Stimulated activated CD4-positive, alpha-beta T cell treated with anti-CD3 and anti-CD28 coated beads, Interleukin-2, amount 100 ng/mL, for 48 hours (primary cell): ENCODE results near the gene STEAP3.

Experiments used
- DNase-seq, 2 donors: peaks; one replicate each; pipeline ENCODE4 v3.0.0-alpha.2; 2020

Gene STEAP3, protein sequence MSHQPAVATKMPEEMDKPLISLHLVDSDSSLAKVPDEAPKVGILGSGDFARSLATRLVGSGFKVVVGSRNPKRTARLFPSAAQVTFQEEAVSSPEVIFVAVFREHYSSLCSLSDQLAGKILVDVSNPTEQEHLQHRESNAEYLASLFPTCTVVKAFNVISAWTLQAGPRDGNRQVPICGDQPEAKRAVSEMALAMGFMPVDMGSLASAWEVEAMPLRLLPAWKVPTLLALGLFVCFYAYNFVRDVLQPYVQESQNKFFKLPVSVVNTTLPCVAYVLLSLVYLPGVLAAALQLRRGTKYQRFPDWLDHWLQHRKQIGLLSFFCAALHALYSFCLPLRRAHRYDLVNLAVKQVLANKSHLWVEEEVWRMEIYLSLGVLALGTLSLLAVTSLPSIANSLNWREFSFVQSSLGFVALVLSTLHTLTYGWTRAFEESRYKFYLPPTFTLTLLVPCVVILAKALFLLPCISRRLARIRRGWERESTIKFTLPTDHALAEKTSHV

GRCh38 chr2:119223521-119224390, at the start of gene STEAP3:
Gene STEAP3 (plus strand): TSS chr2:119223834. CDS start chr2:119231013, 7,179 bp downstream.
- no peak for DNase-seq

- DNase-seq: peak; percentile 55 to 61
Measured at GRCh38 chr2:119174216-119174992, 49.2 kb upstream of the STEAP3 start.

- DNase-seq: no peak
Measured at GRCh38 chr2:119174993-119175347, 48.7 kb upstream of the STEAP3 start.

- no peak for DNase-seq
Measured at GRCh38 chr2:119175517-119175916, 48.1 kb upstream of the STEAP3 start.

- DNase-seq: no peak
Measured at GRCh38 chr2:119177171-119177837, 46.3 kb upstream of the STEAP3 start.

DNA sequence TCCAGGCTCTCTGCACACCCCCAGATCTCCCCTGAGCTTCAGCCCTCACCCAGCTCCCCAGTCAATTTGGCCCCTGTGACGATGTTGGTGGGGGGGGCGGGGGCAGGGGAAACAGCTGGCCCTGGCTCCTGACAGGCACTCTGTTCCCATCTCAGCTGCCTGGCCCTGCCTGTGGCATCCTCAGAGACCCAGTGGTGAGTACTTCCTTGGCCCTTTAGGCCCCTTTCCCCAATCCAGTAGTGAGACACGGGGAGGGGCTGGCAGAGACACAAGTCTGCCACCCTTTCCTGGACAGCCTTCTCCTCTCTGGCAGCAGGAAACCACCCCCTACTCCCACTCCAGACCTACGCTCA, 45.8 kb upstream of the STEAP3 start:
- DNase-seq: no peak

DNA sequence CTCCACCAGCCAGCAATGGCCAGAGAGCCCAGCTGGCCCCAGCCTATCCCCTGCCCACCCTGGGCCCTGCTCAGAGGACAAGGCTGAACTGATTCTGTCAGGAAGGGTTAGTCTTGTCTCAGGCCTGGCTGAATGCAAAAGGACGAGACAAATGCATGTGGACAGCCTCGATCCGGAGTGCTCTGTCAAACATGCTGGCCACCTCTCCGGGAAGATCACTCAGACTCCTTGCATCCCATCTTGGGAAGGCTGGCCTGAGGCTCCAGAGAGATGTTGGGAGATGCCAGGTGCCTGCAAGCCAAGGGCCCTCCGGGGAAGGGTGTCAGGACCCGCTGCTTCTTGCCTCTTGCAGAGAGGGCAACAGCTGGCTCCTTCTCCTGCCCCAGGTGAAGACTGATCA, 44.9 kb upstream of the STEAP3 start:
- DNase-seq: no peak

DNA sequence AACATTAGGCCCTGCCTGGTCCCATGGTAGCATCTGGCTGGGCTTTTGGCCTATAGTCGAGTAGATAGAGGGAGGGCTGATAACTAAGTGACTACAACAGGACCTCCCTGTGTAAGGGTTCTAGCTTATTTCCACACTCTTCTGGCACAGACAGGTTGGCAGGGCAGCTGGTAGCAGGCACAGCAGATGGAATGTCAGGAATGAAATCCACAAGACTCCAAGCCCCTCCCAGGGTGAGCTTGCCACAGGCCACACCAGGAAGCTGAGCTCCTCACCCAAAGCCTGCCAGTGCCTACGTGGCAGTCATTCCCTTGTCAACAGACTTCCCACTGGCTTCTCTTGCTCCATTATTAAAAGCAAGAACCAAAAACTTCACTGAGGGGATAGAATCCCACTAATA, 44.4 kb upstream of the STEAP3 start:
- no peak for DNase-seq

DNA sequence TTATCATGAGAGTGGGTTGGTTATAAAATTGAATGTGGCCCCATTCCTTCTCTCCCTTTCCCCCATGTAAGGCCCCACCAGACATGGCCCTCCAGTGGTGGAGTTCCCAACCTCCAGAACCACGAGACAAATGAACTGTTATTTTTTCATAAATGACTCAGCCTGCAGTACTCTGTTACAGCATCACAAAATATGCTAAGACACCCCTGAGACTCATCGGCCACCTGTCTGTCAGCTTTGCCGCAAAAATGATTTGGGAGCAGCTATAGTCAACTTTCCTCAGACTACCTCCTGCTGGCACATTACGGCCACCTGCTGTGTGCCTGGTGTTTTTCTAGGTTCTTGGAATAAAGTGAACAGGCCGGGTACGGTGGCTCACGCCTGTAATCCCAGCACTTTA, 43.6 kb upstream of the STEAP3 start:
- DNase-seq: no peak

GRCh38 chr2:119180892-119181291, 42.7 kb upstream of the STEAP3 start:
- DNase-seq: no peak

- DNase-seq: no peak
Measured at GRCh38 chr2:119181391-119181790, 42.2 kb upstream of the STEAP3 start.

DNA sequence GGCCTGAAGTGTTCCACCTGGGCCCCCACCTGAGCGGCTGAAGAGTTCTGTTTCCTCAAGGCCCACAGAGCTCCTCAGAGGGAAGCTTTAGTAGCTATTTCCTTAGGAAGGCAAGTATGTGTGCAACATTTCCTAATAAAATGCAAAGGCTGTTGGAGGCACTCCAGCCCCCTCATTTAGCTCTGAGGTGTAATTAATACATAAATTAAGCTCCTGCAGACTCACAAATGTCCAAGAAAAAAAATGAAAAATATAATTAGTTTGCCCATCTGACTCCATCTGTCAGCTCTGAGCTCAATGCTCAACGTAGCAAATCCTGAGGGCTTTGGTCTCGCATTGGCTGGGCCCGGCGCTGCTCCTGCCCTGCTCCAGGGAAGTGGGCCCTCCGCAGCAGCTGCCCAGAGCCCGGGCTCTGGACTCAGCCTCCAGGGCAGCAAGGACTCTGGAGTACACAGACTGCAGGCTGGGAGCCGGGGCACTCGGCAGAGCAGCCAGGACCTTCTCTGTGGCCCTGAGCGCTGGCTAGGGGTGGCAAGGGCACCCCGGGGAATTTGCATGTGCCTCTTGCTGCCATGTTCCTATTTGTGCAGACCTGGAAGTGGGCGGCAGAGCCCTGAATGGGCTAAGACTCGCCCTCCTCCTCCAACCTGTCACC, 41.7 kb upstream of the STEAP3 start:
- DNase-seq: no peak

GRCh38 chr2:119184512-119184911, 39.1 kb upstream of the STEAP3 start:
- DNase-seq: no peak

DNA sequence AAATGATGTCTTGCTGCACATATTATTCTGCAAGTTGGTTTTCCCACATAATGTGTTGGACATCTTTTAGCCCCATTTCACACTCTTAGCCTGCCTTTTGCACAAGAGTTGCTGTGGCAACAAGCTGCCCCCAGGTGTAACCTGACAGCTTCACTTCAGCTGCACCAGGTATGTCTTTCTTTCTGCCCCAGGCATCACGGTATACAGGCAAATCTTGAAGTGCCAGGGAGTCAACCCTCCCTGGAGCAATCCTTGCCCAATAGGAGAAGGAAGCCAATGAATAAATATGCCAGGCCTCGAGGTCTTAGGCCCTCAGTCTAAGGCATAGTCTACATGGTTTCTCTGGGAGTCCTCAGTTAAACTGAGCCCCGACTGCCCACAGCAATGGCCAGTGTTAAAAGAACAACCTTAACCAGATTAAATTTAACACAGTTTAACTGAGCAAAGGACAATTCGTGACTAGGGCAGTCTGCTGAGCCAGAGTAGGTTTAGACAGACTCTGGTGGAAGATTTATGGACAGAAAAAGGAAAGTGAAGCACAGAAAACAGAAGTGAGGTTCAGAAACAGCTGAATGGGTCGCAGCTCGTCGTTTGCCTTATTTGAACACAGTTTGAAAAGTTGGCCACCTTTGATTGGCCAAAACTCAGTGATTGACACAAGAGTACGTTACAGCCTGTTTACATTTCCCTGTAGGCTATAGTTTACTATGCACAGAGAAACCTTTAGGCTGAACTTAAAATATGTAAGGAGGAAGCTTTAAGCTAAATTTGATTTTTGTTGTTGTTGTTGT, 33.1 kb upstream of the STEAP3 start:
- no peak for DNase-seq

GRCh38 chr2:119192893-119193292, 30.7 kb upstream of the STEAP3 start:
- DNase-seq: no peak

- DNase-seq: no peak
Measured at GRCh38 chr2:119195001-119195400, 28.6 kb upstream of the STEAP3 start.

DNA sequence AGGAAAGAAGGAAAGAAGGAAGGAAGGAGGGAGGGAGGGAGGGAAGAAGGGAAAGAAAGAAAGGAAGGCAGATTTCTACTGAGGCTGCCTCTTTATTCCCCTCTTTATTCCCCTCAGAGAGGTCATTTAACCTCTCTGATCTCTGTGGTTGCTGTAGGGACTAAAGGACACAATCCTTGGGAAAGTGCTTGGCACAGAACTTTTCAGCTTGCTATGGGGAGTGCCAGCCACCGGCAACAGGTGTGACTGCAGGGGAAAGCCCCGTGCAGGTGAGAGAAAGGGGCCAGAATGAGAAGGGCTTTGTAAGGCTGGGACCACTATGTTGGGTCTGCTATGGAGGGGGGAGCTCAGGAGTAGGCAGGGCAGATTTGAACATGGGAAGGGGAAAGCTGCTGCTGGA, 27.7 kb upstream of the STEAP3 start:
- DNase-seq: no peak

DNA sequence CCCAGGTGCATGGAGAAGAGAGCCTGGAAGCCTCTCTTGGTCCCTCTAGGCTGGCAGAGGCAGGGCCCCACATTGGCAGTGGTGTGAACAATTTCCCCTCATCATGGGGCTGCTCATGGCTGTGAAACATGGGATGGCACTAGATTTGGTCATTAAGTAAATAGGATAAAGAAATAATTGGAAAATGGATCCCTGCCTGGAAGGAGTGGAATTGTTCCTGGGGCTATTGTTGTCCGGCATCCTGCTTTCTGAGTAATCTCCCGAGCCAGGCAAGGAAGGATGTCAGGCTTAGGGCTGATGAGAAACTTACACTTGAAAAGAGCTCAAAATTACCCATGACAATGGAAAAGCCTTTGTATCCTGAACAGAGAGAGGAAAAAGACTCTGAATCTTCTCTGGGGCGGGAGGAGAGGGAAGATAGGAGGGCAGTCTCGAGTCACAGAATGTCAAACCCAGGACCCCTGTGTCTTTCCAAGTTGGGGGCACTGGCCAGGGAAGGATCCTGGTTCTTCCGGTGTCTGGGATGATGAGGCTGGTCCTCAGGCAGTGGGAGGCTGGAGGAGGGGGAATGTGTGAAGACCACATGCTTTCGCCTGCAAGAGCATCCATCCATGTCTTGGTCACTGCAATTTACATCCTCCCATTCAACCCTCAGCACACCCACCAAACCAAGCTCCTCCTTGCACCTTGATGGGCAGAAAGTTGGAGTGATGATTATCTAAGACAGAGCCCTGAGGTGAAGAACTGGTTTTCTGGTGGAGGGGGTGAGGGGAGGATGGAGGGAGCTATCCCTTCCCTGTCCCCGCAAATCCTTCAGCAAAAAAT, 27.1 kb upstream of the STEAP3 start:
- DNase-seq: no peak

DNA sequence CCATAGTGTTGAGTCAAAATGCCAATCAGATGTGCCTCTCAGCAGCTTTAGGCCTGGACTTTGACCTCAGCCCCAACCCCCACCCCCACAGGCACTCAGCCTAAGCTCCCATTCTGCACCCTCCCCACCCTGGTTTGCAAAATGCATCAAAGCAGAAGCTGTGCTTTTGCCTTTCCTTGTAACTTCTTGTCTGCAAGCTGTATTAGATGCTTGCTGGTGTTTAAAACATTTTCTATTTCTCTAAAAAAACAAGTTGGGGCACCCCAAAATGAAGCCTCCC, 26.6 kb upstream of the STEAP3 start:
- DNase-seq: no peak

DNA sequence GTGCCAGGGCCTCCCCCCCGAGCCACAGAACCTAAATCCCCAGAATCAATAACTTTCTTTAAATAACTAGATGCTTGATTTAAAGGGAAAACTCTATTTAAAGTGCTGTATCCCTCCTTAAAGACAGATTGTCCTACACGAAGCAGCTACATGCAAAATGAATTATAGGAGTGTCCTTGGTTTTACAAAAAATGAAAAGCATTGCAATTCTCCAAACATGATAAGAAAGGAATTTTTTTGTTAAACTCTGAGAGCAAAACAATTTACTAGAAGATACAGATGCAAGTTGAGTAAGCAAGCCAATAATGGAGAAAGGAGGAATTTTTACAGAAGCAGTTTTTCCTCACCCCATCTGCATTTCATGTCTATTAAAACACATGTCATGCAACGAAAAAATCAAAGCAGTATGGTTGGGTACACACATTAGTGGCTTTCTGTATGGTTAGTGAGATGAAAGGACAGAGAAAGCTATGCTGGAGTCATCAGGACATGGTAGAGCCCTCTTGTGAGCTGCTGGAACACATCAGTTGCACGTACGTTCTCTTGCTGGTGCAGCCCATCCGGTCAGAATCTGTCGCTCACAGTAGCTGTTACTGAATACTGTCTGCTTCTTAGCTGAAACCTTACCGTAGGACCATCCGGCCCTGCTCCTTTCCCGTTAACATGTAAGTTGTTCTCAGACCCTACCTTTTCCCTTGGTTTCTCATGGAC, 25.9 kb upstream of the STEAP3 start:
- no peak for DNase-seq
